Keratinocyte (primary cell): ENCODE data around the gene SH3PXD2A.

Experiments
- EZH2 ChIP-seq: IDR thresholded peaks from one replicate; pipeline ENCODE4 v1.6.1; 2012; ENCODE audit warnings: inconsistent platforms, mild to moderate bottlenecking, low read length, moderate library complexity
- TF ChIP-seq, protein P1 (sequence below), 3 experiments: IDR thresholded peaks in 1 of 3; conservative IDR thresholded peaks in 1 of 3; optimal IDR thresholded peaks in 1 of 3; 2 replicates in 2 of 3; 3 replicates in 1 of 3; pipeline versions ENCODE3 to v1.5.1; 2011; ENCODE audit warnings: low read length in 3 of 3, mild to moderate bottlenecking in 3 of 3, moderate library complexity in 2 of 3, control low read depth in 1 of 3, inconsistent platforms in 1 of 3; ENCODE audit not compliant: insufficient read depth in 2 of 3; ENCODE audit errors: extremely low read depth in 1 of 3

DNA sequence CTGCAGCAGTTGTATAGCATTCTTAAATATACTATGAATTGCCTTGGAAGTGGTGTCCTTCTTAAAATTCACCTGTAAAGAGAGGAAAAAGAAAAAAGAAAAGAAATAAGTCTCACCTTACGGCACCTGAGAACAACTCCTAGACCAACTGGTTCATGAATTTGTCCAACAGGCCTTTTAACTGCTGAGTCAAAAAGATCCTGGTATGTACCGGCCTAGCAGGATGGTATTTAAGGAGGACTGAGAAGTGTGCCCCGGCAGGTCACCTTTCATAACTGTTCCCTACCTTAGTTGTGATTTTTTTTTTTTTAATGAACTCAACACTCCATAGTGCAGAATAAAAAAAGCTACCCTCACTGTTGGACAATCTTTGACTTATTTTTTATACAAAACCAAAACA is 36.8 kb upstream of the SH3PXD2A start:
- TF ChIP-seq, protein P1, sequence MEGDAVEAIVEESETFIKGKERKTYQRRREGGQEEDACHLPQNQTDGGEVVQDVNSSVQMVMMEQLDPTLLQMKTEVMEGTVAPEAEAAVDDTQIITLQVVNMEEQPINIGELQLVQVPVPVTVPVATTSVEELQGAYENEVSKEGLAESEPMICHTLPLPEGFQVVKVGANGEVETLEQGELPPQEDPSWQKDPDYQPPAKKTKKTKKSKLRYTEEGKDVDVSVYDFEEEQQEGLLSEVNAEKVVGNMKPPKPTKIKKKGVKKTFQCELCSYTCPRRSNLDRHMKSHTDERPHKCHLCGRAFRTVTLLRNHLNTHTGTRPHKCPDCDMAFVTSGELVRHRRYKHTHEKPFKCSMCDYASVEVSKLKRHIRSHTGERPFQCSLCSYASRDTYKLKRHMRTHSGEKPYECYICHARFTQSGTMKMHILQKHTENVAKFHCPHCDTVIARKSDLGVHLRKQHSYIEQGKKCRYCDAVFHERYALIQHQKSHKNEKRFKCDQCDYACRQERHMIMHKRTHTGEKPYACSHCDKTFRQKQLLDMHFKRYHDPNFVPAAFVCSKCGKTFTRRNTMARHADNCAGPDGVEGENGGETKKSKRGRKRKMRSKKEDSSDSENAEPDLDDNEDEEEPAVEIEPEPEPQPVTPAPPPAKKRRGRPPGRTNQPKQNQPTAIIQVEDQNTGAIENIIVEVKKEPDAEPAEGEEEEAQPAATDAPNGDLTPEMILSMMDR (optimal IDR thresholded peaks at IDR 0.05 in 1 of 3, IDR thresholded peaks at IDR 0.05 in 1 of 3, conservative IDR thresholded peaks at IDR 0.05 in 1 of 3; ENCODE audit: extremely low read depth in 1 of 3, insufficient read depth in 2 of 3, low read length in 3 of 3): no peak
- no peak for TF ChIP-seq EZH2
